ENCODE measurements around the gene CMTM4.

DNA sequence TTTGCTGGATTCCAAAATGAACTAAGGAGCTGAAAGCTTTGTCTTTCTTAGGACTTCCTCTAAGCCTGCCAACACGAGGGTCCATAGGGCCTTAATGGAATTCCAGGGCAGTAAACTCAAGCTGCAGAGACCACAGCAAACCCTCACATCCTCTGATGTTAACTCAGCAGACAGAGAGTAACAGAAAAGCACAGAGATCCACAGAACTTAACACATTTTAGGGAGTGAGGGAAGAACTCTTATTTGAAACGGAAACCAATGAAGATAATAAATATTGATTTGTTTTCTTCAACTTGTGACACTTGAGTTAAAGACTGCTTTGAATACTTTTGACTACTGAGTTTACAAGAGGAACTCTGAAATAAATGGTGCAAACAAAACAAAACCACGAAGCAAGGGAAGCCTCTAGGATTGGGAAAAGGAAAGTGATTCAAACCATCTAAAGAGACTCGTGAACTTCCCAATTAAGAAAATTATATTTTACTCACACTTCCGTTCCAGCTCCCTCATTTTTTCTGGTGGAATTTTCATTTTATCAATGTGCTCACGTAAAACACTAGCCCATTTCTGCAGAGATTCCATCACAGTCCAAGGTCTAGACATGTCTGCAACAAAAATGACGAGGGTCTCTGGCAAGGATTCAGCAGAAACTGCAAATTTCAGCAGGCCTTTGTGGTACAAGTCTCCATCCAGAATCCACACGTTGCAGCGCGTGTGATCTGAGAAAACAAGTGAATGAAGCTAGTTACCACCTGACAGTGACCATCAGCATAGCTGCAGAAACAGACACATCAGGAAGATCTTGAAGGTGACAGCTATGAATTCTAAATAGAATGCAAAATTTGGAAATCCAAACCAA, 45.6 kb upstream of the CMTM4 start:
- TF ChIP-seq, protein P1, sequence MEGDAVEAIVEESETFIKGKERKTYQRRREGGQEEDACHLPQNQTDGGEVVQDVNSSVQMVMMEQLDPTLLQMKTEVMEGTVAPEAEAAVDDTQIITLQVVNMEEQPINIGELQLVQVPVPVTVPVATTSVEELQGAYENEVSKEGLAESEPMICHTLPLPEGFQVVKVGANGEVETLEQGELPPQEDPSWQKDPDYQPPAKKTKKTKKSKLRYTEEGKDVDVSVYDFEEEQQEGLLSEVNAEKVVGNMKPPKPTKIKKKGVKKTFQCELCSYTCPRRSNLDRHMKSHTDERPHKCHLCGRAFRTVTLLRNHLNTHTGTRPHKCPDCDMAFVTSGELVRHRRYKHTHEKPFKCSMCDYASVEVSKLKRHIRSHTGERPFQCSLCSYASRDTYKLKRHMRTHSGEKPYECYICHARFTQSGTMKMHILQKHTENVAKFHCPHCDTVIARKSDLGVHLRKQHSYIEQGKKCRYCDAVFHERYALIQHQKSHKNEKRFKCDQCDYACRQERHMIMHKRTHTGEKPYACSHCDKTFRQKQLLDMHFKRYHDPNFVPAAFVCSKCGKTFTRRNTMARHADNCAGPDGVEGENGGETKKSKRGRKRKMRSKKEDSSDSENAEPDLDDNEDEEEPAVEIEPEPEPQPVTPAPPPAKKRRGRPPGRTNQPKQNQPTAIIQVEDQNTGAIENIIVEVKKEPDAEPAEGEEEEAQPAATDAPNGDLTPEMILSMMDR (IDR thresholded peaks at IDR 0.05 in 2 of 3, conservative IDR thresholded peaks at IDR 0.05 in 1 of 3; ENCODE audit: borderline replicate concordance in 1 of 3, insufficient read depth in 1 of 3, low read depth in 2 of 3, low read length in 2 of 3): no peak
- TF ChIP-seq, protein P2, sequence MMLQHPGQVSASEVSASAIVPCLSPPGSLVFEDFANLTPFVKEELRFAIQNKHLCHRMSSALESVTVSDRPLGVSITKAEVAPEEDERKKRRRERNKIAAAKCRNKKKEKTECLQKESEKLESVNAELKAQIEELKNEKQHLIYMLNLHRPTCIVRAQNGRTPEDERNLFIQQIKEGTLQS (IDR thresholded peaks at IDR 0.05): no peak
- TF ChIP-seq POLR2A (IDR thresholded peaks at IDR 0.05; ENCODE audit: borderline replicate concordance, extremely low read depth, insufficient read depth, insufficient read length): no peak
- TF ChIP-seq, protein P3, sequence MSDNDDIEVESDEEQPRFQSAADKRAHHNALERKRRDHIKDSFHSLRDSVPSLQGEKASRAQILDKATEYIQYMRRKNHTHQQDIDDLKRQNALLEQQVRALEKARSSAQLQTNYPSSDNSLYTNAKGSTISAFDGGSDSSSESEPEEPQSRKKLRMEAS (IDR thresholded peaks at IDR 0.05): no peak
- TF ChIP-seq ZNF274 (IDR thresholded peaks at IDR 0.05; ENCODE audit: low read depth, low read length): no peak
- no peak for TF ChIP-seq JUND (IDR thresholded peaks at IDR 0.05)
- TF ChIP-seq EZH2phosphoT487 (IDR thresholded peaks at IDR 0.05; ENCODE audit: borderline replicate concordance): no peak
- no peak for TF ChIP-seq POLR2AphosphoS5 (IDR thresholded peaks at IDR 0.05; ENCODE audit: low read depth, low read length)

Measured in HCT116 (cell line).